Measurements from ENCODE around the gene VEZT.
"Not testable (repeated sequence)": the region's sequence is repeated elsewhere in the genome, so short reads cannot be mapped to it uniquely, and the experiment has no call there.

Gene VEZT

GRCh38 chr12:95262808-95263207, 45.2 kb downstream of the VEZT start:
- no peak for DNase-seq

GRCh38 chr12:95265765-95266164, 48.2 kb downstream of the VEZT start:
- no peak for DNase-seq

GRCh38 chr12:95266254-95266653, 48.6 kb downstream of the VEZT start:
- DNase-seq = no peak

- DNase-seq = no peak
These were observed 52.3 kb downstream of the VEZT start for GRCh38 chr12:95269892-95270291.

- no peak for DNase-seq
These were observed 53.9 kb downstream of the VEZT start for GRCh38 chr12:95271465-95271864.

- no peak for DNase-seq
These were observed 59.5 kb downstream of the VEZT start for GRCh38 chr12:95277139-95277538.

- no peak for DNase-seq
These were observed 62.2 kb downstream of the VEZT start for GRCh38 chr12:95279856-95280255.

GRCh38 chr12:95282266-95282665, 64.7 kb downstream of the VEZT start:
- DNase-seq = no peak

GRCh38 chr12:95283371-95283770, 65.8 kb downstream of the VEZT start:
- DNase-seq = no peak

GRCh38 chr12:95286713-95287112, 69.1 kb downstream of the VEZT start:
- DNase-seq = no peak

GRCh38 chr12:95291501-95291900, 73.9 kb downstream of the VEZT start:
- DNase-seq = no peak

GRCh38 chr12:95298916-95299315, 81.3 kb downstream of the VEZT start:
- no peak for DNase-seq

- DNase-seq = no peak
These were observed 82.7 kb downstream of the VEZT start for GRCh38 chr12:95300286-95300685.

GRCh38 chr12:95303476-95303875, 85.9 kb downstream of the VEZT start:
- DNase-seq = no peak

GRCh38 chr12:95304673-95305198, 87.1 kb downstream of the VEZT start:
- DNase-seq = no peak

GRCh38 chr12:95312656-95313055, 95.0 kb downstream of the VEZT start:
- DNase-seq = no peak

- DNase-seq = not testable (repeated sequence)
These were observed 97.1 kb downstream of the VEZT start for GRCh38 chr12:95314756-95315155.

GRCh38 chr12:95316798-95317197, 99.2 kb downstream of the VEZT start:
- no peak for DNase-seq

GRCh38 chr12:95318071-95318545, 100.5 kb downstream of the VEZT start:
- DNase-seq = no peak

GRCh38 chr12:95319694-95320331, 102.2 kb downstream of the VEZT start:
- DNase-seq = no peak

- DNase-seq = no peak
These were observed 104.1 kb downstream of the VEZT start for GRCh38 chr12:95321516-95322246.

- DNase-seq = no peak
These were observed 104.7 kb downstream of the VEZT start for GRCh38 chr12:95322326-95322725.

- no peak for DNase-seq
These were observed 105.6 kb downstream of the VEZT start for GRCh38 chr12:95323212-95323611.

- not testable (repeated sequence) for DNase-seq
These were observed 106.6 kb downstream of the VEZT start for GRCh38 chr12:95324246-95324645.
